ENCODE results near the gene SPRR4. TPM values are rescaled to one million over a fixed set of nuclear protein-coding genes. Genes with fewer than 3 reads are reported as not detected.

SPRR4 gene
- total RNA-seq, 1 experiment from 2014 or later: not detected

DNA sequence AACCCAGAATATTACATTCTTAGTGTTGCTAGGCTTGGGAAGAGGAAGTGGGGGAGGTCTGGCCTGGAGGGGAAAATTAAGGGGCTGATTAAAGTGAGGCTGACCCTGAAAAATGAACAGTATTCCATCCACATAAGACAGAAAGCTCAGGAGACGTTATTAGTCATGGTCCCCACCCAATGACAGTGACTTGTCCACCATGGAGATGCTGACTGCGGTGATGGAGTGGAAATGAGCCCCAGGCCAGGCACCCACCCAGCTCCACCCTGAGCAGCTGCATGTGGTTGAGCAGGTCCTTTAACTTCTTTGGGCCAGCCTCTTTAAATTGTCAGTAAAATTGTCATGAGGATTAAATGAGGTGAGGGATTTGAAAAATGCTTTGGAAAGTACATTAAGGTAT, 1.4 kb upstream of the SPRR4 start:
- Mint-ChIP-seq H3K9me3 (peaks cover 4% of the 10 kb centered on the region; the same call in 1 of the 2 replicates), H3K27me3 (ENCODE audit: low read depth) (peaks cover 5% of the 10 kb centered on the region; the same call in 1 of the 2 replicates), H3K4me1 (no peaks in the 10 kb centered on the region), H3K27ac (no peak overlapping the region), H3K36me3 (no peaks in the 10 kb centered on the region), H3K4me3 (no peak overlapping the region)
- no peak for DNase-seq (ENCODE audit: low spot score)
- no peak for ATAC-seq
- ChIA-PET CTCF (interaction anchor here (1.0 to 10.9 kb wide), 2 partner anchors 91 to 222 kb away, joined by 3 to 123 read pairs; partner anchors contain the start of gene SMCP), POLR2A (no interaction called here)
- TF ChIP-seq KAT7 (CRISPR knock-in tag; IDR thresholded peaks at IDR 0.05; ENCODE audit: borderline replicate concordance): no peak
- TF ChIP-seq, protein P1, sequence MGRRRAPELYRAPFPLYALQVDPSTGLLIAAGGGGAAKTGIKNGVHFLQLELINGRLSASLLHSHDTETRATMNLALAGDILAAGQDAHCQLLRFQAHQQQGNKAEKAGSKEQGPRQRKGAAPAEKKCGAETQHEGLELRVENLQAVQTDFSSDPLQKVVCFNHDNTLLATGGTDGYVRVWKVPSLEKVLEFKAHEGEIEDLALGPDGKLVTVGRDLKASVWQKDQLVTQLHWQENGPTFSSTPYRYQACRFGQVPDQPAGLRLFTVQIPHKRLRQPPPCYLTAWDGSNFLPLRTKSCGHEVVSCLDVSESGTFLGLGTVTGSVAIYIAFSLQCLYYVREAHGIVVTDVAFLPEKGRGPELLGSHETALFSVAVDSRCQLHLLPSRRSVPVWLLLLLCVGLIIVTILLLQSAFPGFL (CRISPR knock-in tag; IDR thresholded peaks at IDR 0.05; ENCODE audit: borderline replicate concordance): no peak
- no peak for TF ChIP-seq ATF1 (CRISPR knock-in tag; IDR thresholded peaks at IDR 0.05)
- TF ChIP-seq, protein P2, sequence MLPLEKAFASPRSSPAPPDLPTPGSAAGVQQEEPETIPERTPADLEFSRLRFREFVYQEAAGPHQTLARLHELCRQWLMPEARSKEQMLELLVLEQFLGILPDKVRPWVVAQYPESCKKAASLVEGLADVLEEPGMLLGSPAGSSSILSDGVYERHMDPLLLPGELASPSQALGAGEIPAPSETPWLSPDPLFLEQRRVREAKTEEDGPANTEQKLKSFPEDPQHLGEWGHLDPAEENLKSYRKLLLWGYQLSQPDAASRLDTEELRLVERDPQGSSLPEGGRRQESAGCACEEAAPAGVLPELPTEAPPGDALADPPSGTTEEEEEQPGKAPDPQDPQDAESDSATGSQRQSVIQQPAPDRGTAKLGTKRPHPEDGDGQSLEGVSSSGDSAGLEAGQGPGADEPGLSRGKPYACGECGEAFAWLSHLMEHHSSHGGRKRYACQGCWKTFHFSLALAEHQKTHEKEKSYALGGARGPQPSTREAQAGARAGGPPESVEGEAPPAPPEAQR (CRISPR knock-in tag; IDR thresholded peaks at IDR 0.05): no peak
- TF ChIP-seq, protein P3, sequence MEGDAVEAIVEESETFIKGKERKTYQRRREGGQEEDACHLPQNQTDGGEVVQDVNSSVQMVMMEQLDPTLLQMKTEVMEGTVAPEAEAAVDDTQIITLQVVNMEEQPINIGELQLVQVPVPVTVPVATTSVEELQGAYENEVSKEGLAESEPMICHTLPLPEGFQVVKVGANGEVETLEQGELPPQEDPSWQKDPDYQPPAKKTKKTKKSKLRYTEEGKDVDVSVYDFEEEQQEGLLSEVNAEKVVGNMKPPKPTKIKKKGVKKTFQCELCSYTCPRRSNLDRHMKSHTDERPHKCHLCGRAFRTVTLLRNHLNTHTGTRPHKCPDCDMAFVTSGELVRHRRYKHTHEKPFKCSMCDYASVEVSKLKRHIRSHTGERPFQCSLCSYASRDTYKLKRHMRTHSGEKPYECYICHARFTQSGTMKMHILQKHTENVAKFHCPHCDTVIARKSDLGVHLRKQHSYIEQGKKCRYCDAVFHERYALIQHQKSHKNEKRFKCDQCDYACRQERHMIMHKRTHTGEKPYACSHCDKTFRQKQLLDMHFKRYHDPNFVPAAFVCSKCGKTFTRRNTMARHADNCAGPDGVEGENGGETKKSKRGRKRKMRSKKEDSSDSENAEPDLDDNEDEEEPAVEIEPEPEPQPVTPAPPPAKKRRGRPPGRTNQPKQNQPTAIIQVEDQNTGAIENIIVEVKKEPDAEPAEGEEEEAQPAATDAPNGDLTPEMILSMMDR (IDR thresholded peaks at IDR 0.05): no peak

DNA sequence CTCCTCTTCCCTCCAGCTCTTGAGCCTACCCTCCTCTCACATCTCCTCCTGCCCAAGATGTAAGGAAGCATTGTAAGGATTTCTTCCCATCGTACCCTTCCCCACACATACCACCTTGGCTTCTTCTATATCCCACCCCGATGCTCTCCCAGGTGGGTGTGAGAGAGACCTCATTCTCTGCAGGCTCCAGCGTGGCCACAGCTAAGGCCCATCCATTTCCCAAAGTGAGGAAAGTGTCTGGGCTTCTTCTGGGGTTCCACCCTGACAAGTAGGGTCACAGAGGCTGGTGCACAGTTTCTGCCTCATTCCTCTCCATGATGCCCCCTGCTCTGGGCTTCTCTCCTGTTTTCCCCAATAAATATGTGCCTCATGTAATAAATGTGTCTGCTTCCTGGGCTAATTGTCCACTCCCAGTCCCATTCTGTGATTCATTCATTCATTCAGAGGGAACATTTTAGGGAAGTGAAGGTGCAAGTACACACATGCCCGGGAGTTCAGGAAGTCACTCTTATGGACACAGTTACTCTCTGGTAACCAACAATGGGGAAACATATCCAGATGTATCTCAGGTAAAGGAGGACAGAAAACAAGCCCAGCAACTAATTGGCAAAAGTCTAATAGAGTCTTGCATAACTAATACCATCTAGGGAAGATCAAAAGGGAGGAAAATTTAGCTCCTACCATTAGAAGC, 1.9 kb downstream of the SPRR4 start:
- Mint-ChIP-seq H3K4me1 (no peaks in the 10 kb centered on the region; the same call in 1 of the 2 replicates), H3K36me3 (no peaks in the 10 kb centered on the region), H3K27ac (no peak overlapping the region), H3K27me3 (ENCODE audit: low read depth) (0 out of 2 replicates have a peak, but pooled peaks cover 5% of the 10 kb centered on the region), H3K9me3 (no peaks in the 10 kb centered on the region), H3K4me3 (no peak overlapping the region)
- ChIA-PET POLR2A (no interaction called here), CTCF (no interaction called here)
- TF ChIP-seq NR2C2 (CRISPR knock-in tag; IDR thresholded peaks at IDR 0.05) (no peak), NFYB (CRISPR knock-in tag; conservative IDR thresholded peaks at IDR 0.05; ENCODE audit: low read depth) (no peak), NR1H2 (CRISPR knock-in tag; IDR thresholded peaks at IDR 0.05) (no peak), HMGA2 (CRISPR knock-in tag; IDR thresholded peaks at IDR 0.05) (no peak), CREM (CRISPR knock-in tag; IDR thresholded peaks at IDR 0.05) (no peak), RORB (CRISPR knock-in tag; IDR thresholded peaks at IDR 0.05) (no peak), ZBTB21 (CRISPR knock-in tag; IDR thresholded peaks at IDR 0.05; ENCODE audit: borderline replicate concordance) (no peak), ZNF416 (CRISPR knock-in tag; IDR thresholded peaks at IDR 0.05) (no peak)
- TF ChIP-seq, protein P4, sequence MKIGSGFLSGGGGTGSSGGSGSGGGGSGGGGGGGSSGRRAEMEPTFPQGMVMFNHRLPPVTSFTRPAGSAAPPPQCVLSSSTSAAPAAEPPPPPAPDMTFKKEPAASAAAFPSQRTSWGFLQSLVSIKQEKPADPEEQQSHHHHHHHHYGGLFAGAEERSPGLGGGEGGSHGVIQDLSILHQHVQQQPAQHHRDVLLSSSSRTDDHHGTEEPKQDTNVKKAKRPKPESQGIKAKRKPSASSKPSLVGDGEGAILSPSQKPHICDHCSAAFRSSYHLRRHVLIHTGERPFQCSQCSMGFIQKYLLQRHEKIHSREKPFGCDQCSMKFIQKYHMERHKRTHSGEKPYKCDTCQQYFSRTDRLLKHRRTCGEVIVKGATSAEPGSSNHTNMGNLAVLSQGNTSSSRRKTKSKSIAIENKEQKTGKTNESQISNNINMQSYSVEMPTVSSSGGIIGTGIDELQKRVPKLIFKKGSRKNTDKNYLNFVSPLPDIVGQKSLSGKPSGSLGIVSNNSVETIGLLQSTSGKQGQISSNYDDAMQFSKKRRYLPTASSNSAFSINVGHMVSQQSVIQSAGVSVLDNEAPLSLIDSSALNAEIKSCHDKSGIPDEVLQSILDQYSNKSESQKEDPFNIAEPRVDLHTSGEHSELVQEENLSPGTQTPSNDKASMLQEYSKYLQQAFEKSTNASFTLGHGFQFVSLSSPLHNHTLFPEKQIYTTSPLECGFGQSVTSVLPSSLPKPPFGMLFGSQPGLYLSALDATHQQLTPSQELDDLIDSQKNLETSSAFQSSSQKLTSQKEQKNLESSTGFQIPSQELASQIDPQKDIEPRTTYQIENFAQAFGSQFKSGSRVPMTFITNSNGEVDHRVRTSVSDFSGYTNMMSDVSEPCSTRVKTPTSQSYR (CRISPR knock-in tag; IDR thresholded peaks at IDR 0.05): no peak
- TF ChIP-seq, protein P5, sequence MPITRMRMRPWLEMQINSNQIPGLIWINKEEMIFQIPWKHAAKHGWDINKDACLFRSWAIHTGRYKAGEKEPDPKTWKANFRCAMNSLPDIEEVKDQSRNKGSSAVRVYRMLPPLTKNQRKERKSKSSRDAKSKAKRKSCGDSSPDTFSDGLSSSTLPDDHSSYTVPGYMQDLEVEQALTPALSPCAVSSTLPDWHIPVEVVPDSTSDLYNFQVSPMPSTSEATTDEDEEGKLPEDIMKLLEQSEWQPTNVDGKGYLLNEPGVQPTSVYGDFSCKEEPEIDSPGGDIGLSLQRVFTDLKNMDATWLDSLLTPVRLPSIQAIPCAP (CRISPR knock-in tag; IDR thresholded peaks at IDR 0.05): no peak
- TF ChIP-seq, protein P6, sequence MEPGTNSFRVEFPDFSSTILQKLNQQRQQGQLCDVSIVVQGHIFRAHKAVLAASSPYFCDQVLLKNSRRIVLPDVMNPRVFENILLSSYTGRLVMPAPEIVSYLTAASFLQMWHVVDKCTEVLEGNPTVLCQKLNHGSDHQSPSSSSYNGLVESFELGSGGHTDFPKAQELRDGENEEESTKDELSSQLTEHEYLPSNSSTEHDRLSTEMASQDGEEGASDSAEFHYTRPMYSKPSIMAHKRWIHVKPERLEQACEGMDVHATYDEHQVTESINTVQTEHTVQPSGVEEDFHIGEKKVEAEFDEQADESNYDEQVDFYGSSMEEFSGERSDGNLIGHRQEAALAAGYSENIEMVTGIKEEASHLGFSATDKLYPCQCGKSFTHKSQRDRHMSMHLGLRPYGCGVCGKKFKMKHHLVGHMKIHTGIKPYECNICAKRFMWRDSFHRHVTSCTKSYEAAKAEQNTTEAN (CRISPR knock-in tag; IDR thresholded peaks at IDR 0.05): no peak
- DNase-seq (ENCODE audit: low spot score): no peak
- ATAC-seq: no peak

All from WTC11 (cell line).